ENCODE measurements around the gene KRT13.

Gene KRT13

GRCh38 chr17:41532947-41533570 lies 27.6 kb upstream of the KRT13 start:
- TF ChIP-seq GABPA (IDR thresholded peaks at IDR 0.05; ENCODE audit: low read depth) (no peak), SPI1 (IDR thresholded peaks at IDR 0.05; ENCODE audit: borderline replicate concordance, low read depth) (no peak), CTCF (IDR thresholded peaks at IDR 0.05; ENCODE audit: insufficient read depth, low read length) (no peak), POLR2AphosphoS5 (IDR thresholded peaks at IDR 0.05; ENCODE audit: low read depth) (no peak)
- TF ChIP-seq, protein P1, sequence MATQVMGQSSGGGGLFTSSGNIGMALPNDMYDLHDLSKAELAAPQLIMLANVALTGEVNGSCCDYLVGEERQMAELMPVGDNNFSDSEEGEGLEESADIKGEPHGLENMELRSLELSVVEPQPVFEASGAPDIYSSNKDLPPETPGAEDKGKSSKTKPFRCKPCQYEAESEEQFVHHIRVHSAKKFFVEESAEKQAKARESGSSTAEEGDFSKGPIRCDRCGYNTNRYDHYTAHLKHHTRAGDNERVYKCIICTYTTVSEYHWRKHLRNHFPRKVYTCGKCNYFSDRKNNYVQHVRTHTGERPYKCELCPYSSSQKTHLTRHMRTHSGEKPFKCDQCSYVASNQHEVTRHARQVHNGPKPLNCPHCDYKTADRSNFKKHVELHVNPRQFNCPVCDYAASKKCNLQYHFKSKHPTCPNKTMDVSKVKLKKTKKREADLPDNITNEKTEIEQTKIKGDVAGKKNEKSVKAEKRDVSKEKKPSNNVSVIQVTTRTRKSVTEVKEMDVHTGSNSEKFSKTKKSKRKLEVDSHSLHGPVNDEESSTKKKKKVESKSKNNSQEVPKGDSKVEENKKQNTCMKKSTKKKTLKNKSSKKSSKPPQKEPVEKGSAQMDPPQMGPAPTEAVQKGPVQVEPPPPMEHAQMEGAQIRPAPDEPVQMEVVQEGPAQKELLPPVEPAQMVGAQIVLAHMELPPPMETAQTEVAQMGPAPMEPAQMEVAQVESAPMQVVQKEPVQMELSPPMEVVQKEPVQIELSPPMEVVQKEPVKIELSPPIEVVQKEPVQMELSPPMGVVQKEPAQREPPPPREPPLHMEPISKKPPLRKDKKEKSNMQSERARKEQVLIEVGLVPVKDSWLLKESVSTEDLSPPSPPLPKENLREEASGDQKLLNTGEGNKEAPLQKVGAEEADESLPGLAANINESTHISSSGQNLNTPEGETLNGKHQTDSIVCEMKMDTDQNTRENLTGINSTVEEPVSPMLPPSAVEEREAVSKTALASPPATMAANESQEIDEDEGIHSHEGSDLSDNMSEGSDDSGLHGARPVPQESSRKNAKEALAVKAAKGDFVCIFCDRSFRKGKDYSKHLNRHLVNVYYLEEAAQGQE (IDR thresholded peaks at IDR 0.05; ENCODE audit: insufficient replicate concordance, low read depth), result no peak
- Histone ChIP-seq H3K27ac (replicated peaks) (no peak overlapping the region), H3K27me3 (ENCODE audit: insufficient read depth, poor library complexity, severe bottlenecking) (peaks cover 22% of the 10 kb centered on the region), H3K4me3 (replicated peaks; ENCODE audit: insufficient read depth, low read length) (no peak overlapping the region)
- DNase-seq (ENCODE audit: low read depth in 1 of 2, low spot score in 1 of 2), result no peak

GRCh38 chr17:41531993-41532392 lies 26.6 kb upstream of the KRT13 start:
- no peak for DNase-seq (ENCODE audit: low read depth in 1 of 2, low spot score in 1 of 2)

More at GRCh38 chr17:41531993-41532392, 26.6 kb upstream of the KRT13 start:
- TF ChIP-seq, protein P1 (IDR thresholded peaks at IDR 0.05; ENCODE audit: insufficient replicate concordance, low read depth), result no peak
- TF ChIP-seq CTCF (IDR thresholded peaks at IDR 0.05; ENCODE audit: insufficient read depth, low read length) (no peak), POLR2AphosphoS5 (IDR thresholded peaks at IDR 0.05; ENCODE audit: low read depth) (no peak), SPI1 (IDR thresholded peaks at IDR 0.05; ENCODE audit: borderline replicate concordance, low read depth) (no peak), GABPA (IDR thresholded peaks at IDR 0.05; ENCODE audit: low read depth) (no peak)
- Histone ChIP-seq H3K27ac (replicated peaks) (no peak overlapping the region), H3K4me3 (replicated peaks; ENCODE audit: insufficient read depth, low read length) (no peak overlapping the region), H3K27me3 (ENCODE audit: insufficient read depth, poor library complexity, severe bottlenecking) (peaks cover 31% of the 10 kb centered on the region)
